GM12801 (cell line): ENCODE data around the gene RNH1.

Experiments
- CTCF ChIP-seq: IDR thresholded peaks from one replicate; pipeline ENCODE4 v1.5.1; 2011; ENCODE audit warnings: control low read depth; ENCODE audit not compliant: insufficient read length; ENCODE audit errors: extremely low read depth

RNH1 gene

GRCh38 chr11:551596-551995, 44.6 kb upstream of the RNH1 start:
- no peak for TF ChIP-seq CTCF

GRCh38 chr11:551131-551530, 44.1 kb upstream of the RNH1 start:
- no peak for TF ChIP-seq CTCF

- TF ChIP-seq CTCF: no peak
Measured at GRCh38 chr11:550746-551085, 43.7 kb upstream of the RNH1 start.

GRCh38 chr11:550021-550745, 43.1 kb upstream of the RNH1 start:
- no peak for TF ChIP-seq CTCF

DNA sequence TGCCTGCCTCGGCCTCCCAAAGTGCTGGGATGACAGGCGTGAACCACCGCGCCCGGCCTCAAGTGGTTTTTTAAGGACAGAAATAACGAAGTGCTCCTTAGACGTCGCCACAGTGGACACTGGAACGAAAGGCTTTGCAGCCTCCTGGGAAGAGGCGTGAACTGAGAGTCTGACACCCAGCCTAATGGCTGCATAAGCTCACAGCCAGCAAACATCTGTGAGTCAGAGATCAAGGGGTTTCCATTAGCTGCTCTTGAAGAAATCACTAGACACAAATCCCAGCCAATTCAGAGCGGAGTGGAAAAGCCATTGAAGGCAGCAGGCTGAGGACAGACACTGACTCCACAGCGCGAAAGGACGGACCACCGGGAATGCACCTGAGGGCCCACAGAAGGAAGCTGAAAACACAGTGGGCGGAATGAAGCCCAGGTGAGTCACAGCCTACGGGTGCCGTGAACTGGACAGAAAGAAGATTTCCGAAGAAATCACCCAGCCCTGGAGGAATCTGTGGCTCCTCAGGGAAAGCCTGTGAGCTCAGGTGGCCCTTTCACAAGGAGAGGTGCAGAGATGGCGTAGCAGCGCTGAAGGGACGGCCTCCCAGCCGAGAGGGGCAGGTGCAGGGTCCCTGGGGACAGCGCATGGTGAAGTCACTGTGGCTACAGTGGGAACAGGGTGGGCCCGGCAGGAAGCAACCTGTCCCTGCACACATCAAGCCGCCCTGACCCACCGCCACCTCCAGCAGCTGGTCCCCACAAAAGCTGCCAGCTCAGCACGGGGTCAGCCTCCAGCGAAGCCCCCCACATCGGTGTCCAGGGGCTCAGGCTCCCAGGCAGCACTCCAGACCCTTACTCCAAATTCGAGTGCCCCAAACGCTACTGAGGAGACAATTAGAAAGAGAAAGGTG, 41.9 kb upstream of the RNH1 start:
- no peak for TF ChIP-seq CTCF

- TF ChIP-seq CTCF: no peak
Measured at GRCh38 chr11:545171-545570, 38.1 kb upstream of the RNH1 start.

- TF ChIP-seq CTCF: no peak
Measured at GRCh38 chr11:544817-545166, 37.8 kb upstream of the RNH1 start.
